LNCaP clone FGC (cell line): Measurements from ENCODE around the gene CISH.

Source experiments
- DNase-seq: peaks from one replicate; pipeline ENCODE4 v3.0.0-alpha.2; 2011; ENCODE audit warnings: low read depth
- H3K4me3 ChIP-seq: 2 replicates; pipeline ENCODE4 v1.5.1; 2011; ENCODE audit warnings: mild to moderate bottlenecking, low read depth, low read length, control low read depth
- TF ChIP-seq, protein P1 (sequence below): IDR thresholded peaks from 2 replicates; pipeline ENCODE4 v1.5.1; 2012; ENCODE audit warnings: mild to moderate bottlenecking; ENCODE audit not compliant: control insufficient read depth, insufficient read depth; ENCODE audit errors: extremely low read depth

CISH gene

DNA sequence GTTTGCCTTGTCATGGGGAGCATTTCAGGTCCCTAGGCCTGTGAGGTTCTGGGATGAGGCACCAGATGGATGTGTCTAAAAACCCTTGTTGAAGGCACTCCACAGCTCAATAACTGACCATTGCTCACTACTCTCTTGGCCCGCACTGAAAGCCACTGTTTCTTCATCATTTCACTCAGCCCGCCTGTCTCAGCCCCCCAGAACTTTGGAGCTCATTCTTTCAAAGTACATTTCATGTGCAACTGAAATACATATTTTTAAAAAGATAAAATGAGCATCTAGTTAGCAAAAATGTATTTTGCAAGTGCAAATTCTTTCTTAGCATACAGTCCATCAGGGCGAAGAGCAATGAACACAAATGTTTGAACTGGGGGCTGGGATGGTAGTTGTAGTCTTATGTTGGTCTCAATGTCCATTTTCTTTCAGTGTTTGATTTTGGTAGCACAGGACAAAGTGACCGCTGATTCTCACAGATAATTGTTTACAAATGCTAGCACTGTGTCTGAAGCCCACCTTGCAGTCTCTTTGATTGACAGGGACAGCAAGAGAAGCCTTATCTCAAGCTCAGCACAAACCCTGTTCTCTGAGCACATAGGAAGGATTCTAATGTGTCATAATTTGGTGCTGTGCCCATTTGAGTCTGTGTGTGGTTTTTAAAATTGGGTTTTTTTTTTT, 22.7 kb downstream of the CISH start:
- TF ChIP-seq, protein P1, sequence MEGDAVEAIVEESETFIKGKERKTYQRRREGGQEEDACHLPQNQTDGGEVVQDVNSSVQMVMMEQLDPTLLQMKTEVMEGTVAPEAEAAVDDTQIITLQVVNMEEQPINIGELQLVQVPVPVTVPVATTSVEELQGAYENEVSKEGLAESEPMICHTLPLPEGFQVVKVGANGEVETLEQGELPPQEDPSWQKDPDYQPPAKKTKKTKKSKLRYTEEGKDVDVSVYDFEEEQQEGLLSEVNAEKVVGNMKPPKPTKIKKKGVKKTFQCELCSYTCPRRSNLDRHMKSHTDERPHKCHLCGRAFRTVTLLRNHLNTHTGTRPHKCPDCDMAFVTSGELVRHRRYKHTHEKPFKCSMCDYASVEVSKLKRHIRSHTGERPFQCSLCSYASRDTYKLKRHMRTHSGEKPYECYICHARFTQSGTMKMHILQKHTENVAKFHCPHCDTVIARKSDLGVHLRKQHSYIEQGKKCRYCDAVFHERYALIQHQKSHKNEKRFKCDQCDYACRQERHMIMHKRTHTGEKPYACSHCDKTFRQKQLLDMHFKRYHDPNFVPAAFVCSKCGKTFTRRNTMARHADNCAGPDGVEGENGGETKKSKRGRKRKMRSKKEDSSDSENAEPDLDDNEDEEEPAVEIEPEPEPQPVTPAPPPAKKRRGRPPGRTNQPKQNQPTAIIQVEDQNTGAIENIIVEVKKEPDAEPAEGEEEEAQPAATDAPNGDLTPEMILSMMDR: no peak
- no peak overlapping the region for H3K4me3 ChIP-seq
- no peak for DNase-seq

DNA sequence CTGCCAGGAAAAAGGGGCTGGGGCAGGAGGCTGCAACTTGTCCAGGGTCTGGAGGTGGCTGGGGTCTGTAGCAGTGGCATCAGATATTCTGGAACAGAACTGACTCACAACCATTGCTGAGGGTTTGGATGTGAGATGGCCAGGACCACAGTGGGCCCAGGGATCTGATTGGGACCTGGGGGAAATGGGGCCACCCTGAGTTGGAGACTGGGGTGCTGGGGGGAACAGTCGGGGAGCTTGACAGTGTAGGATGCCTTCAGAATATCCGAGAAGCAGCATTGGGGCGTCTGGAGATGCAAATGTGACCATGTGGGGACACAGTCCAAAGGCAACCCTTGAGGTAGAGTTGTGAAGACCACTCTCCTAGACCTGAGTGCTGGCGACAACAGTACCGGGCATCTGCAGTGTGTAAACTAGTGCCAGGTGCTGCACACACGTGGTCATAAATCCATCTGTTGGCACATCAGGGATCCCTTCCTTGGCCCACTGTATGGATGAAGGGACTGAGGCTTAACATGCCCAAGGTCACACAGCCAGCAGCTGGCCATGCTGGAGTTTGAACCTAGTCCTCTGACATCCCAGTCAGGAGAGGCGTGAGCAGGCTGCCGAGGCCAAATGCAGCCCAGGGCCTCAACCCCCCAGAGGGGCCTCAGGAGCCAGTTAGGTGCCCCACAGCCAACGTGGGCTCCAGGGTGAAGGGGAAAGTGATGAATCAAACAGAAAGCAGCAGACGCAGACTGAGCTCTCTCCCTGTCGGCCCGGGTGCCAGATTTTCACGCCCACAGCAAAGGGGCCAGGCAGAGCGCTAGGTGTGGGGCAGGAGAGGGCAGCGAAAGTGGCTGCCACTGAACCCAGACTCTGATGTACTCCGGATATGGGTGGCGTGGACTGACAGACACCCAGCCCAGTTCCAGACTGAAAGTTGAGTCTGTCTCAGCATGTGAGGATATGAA, 23.5 kb downstream of the CISH start:
- DNase-seq: no peak
- TF ChIP-seq, protein P1: no peak
- H3K4me3 ChIP-seq: no peak overlapping the region

DNA sequence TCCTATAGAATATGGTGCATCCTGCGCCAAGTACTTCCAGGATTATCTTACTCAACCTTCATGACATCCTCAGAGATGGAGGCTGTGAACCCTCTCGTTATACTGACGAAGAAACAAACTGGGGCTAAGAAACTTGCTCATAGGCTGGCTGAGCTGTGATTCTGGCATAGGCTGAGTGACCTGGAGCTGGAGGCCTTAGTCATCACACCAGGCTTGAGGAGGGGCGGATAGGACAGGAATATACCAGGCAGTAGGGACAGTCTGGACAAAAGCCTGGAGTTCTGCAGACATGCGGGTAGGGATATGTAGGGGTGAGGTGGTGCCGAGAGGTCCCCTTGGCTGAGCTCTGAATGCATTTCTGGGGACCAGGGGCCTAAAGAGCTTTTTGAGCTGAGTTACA, 24.2 kb downstream of the CISH start:
- no peak for DNase-seq
- TF ChIP-seq, protein P1: no peak

DNA sequence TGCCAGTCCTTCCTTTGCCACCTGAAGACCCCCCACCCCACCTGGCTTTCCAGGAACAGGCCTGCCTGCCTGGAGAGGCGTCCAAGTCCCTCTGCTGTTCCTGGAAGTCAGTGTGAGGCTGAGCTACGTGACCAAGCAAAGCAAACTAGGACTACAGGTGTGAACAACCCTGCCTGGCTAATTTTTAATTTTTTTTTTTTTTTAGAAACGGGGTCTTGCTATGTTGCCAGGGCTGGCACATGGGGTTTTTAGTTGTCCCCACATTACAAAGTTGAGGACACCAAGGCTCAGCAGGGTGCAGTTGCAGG, 24.9 kb downstream of the CISH start:
- TF ChIP-seq, protein P1: no peak
- H3K4me3 ChIP-seq: no peak overlapping the region
- no peak for DNase-seq

More for the DNA sequence above, 24.2 kb downstream of the CISH start:
- H3K4me3 ChIP-seq: no peak overlapping the region

DNA sequence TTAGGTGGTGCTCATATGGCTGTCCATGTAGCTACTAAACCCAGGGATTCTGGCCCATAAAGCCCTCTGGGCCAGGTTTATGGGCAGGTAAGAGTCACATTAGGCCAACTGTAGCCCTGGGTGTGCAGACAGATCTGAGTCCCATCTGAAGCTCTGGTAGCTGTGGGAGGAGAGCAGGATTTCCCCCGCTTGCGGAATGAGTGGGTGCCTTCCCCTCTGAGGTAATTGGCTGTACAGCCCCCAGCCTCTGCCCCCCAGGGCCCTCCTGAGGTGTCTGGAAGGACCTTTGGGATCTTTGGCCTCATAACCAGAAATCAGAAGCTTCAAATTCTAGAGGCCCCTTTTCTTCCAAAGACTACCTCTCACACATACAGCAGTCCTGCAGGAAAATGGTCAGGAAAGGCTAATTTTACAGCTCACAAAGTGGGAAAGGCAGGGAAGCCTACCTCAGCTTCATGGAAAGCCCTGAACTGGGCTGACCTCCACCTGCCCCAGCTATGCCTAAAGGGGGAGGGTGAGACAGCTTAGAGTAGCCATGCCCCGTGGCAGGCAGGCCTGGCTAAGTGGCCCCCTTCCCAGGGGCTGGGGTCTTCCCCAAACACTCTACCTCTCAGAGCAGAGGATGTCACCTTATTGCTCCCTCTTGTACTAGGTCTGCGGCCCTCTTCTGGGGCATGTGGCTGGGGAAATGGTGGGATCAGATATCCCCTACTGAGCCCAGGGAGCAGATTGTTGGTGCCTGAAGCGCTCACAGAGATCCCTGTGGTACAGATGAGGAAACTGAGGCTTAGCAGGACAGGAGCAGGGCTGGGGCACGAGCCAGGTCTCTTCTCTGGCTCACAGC, 25.4 kb downstream of the CISH start:
- TF ChIP-seq, protein P1: no peak
- no peak for DNase-seq
- no peak overlapping the region for H3K4me3 ChIP-seq

DNA sequence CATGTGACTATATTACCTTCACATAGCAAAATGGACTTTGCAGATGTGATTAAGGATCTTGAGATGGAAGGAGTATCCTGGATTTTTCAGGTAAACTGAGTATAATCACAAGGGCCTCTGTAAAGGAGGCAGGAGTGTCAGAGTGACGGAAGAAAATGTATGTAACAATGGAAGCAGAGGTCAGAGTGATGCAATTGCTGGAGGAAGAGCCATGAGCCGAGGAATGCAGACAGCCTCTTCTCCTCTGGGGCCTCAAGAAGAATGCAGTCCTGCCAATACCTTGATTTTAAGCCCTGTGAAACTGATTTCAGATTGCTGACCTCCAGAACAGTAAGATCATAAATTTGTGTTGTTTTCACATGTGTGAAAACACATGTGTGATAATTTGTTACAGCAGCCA, 27.2 kb downstream of the CISH start:
- H3K4me3 ChIP-seq: no peak overlapping the region
- DNase-seq: no peak
- TF ChIP-seq, protein P1: no peak
